HCT116 (cell line): ENCODE results near the gene MAPK4. TPM values are rescaled to one million over a fixed set of nuclear protein-coding genes. Genes with fewer than 3 reads are reported as not detected.

Source experiments
- ATAC-seq: fragments of 200-7000 bp; cut with Tn5 transposase; 2 replicates; pipeline ENCODE4 v1.9.1; 2020; ENCODE audit warnings: mild to moderate bottlenecking, moderate library complexity
- BruUV-seq: library from RNA; stranded (reverse); fragments of 400-500 nt; replicated peaks from 2 replicates; lab custom pipeline; 2021; lab: Mats Ljungman, UMichigan
- CTCF ChIA-PET: fragments of 300-600 bp; sonication (Branson Sonifier 250); formaldehyde crosslinking; loops from one replicate; lab custom pipeline; 2021; ENCODE audit warnings: antibody characterized with exemption; lab: Charles Lee
- POLR2A ChIA-PET: fragments of 300-600, 350-600 bp; sonication (Branson Sonifier 250); formaldehyde crosslinking; loops from one replicate; lab custom pipeline; 2021; ENCODE audit warnings: antibody characterized with exemption; lab: Charles Lee
- RAD21 ChIA-PET, 2 experiments: fragments of 300-600 bp; sonication (Branson Sonifier 250); formaldehyde crosslinking; loops; one replicate each; lab custom pipeline; 2023; ENCODE audit warnings: low total read pairs in 2 of 2; ENCODE audit not compliant: uncharacterized antibody in 2 of 2, unreplicated experiment in 2 of 2, low non-redundant PET in 1 of 2; lab: Charles Lee
- DNase-seq: peaks from one replicate; pipeline ENCODE4 v3.0.0-alpha.2; 2010; ENCODE audit warnings: low read depth, low spot score
- H2AFZ ChIP-seq: fragments of 200-600 bp; shearing (Covaris generic), sonication (generic); 2 replicates; pipeline ENCODE4 v1.6.1; 2017; ENCODE audit warnings: low read depth, mixed run types, mixed read lengths, antibody characterized with exemption, low read length; ENCODE audit not compliant: poor library complexity, severe bottlenecking
- H3K27ac ChIP-seq: 2 replicates; pipeline ENCODE4 v1.5.1; 2012; ENCODE audit warnings: low read depth, low read length
- H3K27me3 ChIP-seq: fragments of 200-600 bp; sonication (generic); 2 replicates; pipeline ENCODE4 v1.6.1; 2016; ENCODE audit warnings: mixed run types, low read length, mixed read lengths; ENCODE audit not compliant: insufficient read depth
- H3K36me3 ChIP-seq, 2 experiments: fragments of 200-500 bp in 1 of 2; fragments of 200-600 bp in 1 of 2; sonication (Bioruptor generic) in 1 of 2; sonication (generic) in 1 of 2; 2 replicates each; pipeline versions ENCODE4 v1.5.1 to v1.6.1; 2014 to 2016; ENCODE audit warnings: low read length in 2 of 2, inconsistent platforms in 1 of 2, mixed read lengths in 1 of 2, mixed run types in 1 of 2; ENCODE audit not compliant: insufficient read depth in 2 of 2, control insufficient read depth in 1 of 2
- H3K4me1 ChIP-seq, 2 experiments: fragments of 200-600 bp in 1 of 2; sonication (generic) in 1 of 2; 2 replicates each; pipeline versions ENCODE4 v1.5.1 to v1.6.1; 2012 to 2017; ENCODE audit warnings: low read length in 2 of 2, inconsistent platforms in 1 of 2, mild to moderate bottlenecking in 1 of 2, mixed read lengths in 1 of 2, mixed run types in 1 of 2, moderate library complexity in 1 of 2; ENCODE audit not compliant: insufficient read depth in 2 of 2, control insufficient read depth in 1 of 2
- H3K4me2 ChIP-seq: fragments of 200-600 bp; sonication (generic); 2 replicates; pipeline ENCODE4 v1.6.1; 2017; ENCODE audit warnings: mixed run types, low read length, mixed read lengths
- H3K4me3 ChIP-seq, 2 experiments: fragments of 200-600 bp in 1 of 2; sonication (generic) in 1 of 2; replicated peaks in 1 of 2; 2 replicates each; pipeline ENCODE4 v1.5.1; 2011 to 2016; ENCODE audit warnings: low read length in 2 of 2, control low read depth in 1 of 2, low read depth in 1 of 2, mild to moderate bottlenecking in 1 of 2, mixed read lengths in 1 of 2, mixed run types in 1 of 2
- H3K79me2 ChIP-seq: fragments of 200-600 bp; sonication (generic); 2 replicates; pipeline ENCODE4 v1.6.1; 2017; ENCODE audit warnings: mild to moderate bottlenecking, mixed run types, low read length, moderate library complexity, mixed read lengths; ENCODE audit not compliant: insufficient read depth
- H3K9ac ChIP-seq: fragments of 200-600 bp; sonication (generic); 2 replicates; pipeline ENCODE4 v1.6.1; 2016; ENCODE audit warnings: low read length, mixed read lengths
- H3K9me2 ChIP-seq: fragments of 200-600 bp; sonication (generic), shearing (Covaris generic); 2 replicates; pipeline ENCODE4 v1.6.1; 2017; ENCODE audit warnings: mixed run types, mild to moderate bottlenecking, moderate library complexity; ENCODE audit not compliant: insufficient read depth
- H3K9me3 ChIP-seq, 2 experiments: fragments of 200-500 bp in 1 of 2; fragments of 200-600 bp in 1 of 2; sonication (Bioruptor generic) in 1 of 2; sonication (generic) in 1 of 2; 2 replicates each; pipeline ENCODE4 v1.6.1; 2014 to 2017; ENCODE audit warnings: low read length in 2 of 2, mixed read lengths in 2 of 2, inconsistent platforms in 1 of 2, low read depth in 1 of 2, mild to moderate bottlenecking in 1 of 2, mixed run types in 1 of 2, moderate library complexity in 1 of 2; ENCODE audit not compliant: control insufficient read depth in 1 of 2, insufficient read depth in 1 of 2
- H4K20me1 ChIP-seq: fragments of 200-600 bp; sonication (generic), shearing (Covaris generic); 2 replicates; pipeline ENCODE4 v1.6.1; 2017; ENCODE audit warnings: mixed run types, mild to moderate bottlenecking, moderate library complexity; ENCODE audit not compliant: insufficient read depth
- CBX3 ChIP-seq: IDR thresholded peaks from 2 replicates; pipeline ENCODE4 v1.6.1; 2012; ENCODE audit warnings: low read depth
- CTCF ChIP-seq, 3 experiments: fragments of 200-600 bp in 1 of 3; sonication (generic) in 1 of 3; IDR thresholded peaks in 2 of 3; conservative IDR thresholded peaks in 1 of 3; 2 replicates each; pipeline ENCODE4 v1.5.1; 2012 to 2017; ENCODE audit warnings: low read depth in 2 of 3, low read length in 2 of 3, antibody characterized with exemption in 1 of 3, borderline replicate concordance in 1 of 3, control low read depth in 1 of 3, mild to moderate bottlenecking in 1 of 3, mixed read lengths in 1 of 3, mixed run types in 1 of 3, moderate library complexity in 1 of 3; ENCODE audit not compliant: insufficient read depth in 1 of 3
- EZH2 ChIP-seq: fragments of 200-600 bp; sonication (generic); IDR thresholded peaks from 2 replicates; pipeline ENCODE4 v1.6.1; 2017; ENCODE audit warnings: antibody characterized with exemption, mixed run types
- EZH2phosphoT487 ChIP-seq: fragments of 200-600 bp; IDR thresholded peaks from 2 replicates; pipeline ENCODE4 v1.6.1; 2018; ENCODE audit warnings: antibody characterized with exemption, borderline replicate concordance
- FOSL1 ChIP-seq: IDR thresholded peaks from 2 replicates; pipeline ENCODE4 v1.6.1; 2012; ENCODE audit warnings: low read depth
- JUND ChIP-seq: IDR thresholded peaks from 2 replicates; pipeline ENCODE4 v1.6.1; 2012
- POLR2A ChIP-seq: IDR thresholded peaks from 2 replicates; pipeline ENCODE4 v1.7.0; 2011; ENCODE audit warnings: borderline replicate concordance; ENCODE audit not compliant: insufficient read depth, insufficient read length; ENCODE audit errors: extremely low read depth
- RAD21 ChIP-seq: IDR thresholded peaks from 2 replicates; pipeline ENCODE4 v1.6.1; 2012; ENCODE audit warnings: low read depth, mild to moderate bottlenecking
- SRF ChIP-seq: IDR thresholded peaks from 2 replicates; pipeline ENCODE4 v1.6.1; 2012; ENCODE audit warnings: low read depth
- ZNF274 ChIP-seq: fragments of 200-500 bp; sonication (Bioruptor generic); IDR thresholded peaks from 2 replicates; pipeline ENCODE4 v1.6.1; 2014; ENCODE audit warnings: mild to moderate bottlenecking, low read depth, low read length, inconsistent platforms
- intact Hi-C: fragments of 100-400 bp; cut with micrococcal nuclease; formaldehyde crosslinking; loops from 2 replicates; pipeline ENCODE4 v1.10.0; 2022
- total RNA-seq: library from RNA; stranded (reverse); gene quantifications from one replicate; pipeline ENCODE4 v1.2.1, GENCODE V29; 2021; ENCODE audit not compliant: unreplicated experiment
- TF ChIP-seq, protein P1 (sequence below): IDR thresholded peaks from 2 replicates; pipeline ENCODE4 v1.6.1; 2012
- TF ChIP-seq, protein P2 (sequence below): IDR thresholded peaks from 2 replicates; pipeline ENCODE4 v1.6.1; 2011; ENCODE audit warnings: mild to moderate bottlenecking, low read length, moderate library complexity; ENCODE audit not compliant: insufficient replicate concordance; ENCODE audit errors: extremely low read depth

Gene MAPK4
- total RNA-seq, 1 experiment from 2014 or later: 0.89 TPM

GRCh38 chr18:50578030-50578429, 18.1 kb downstream of the MAPK4 start:
- H2AFZ ChIP-seq: no peak overlapping the region
- no peaks in the 10 kb centered on the region for H3K9me2 ChIP-seq
- peaks cover 9% of the 10 kb centered on the region; the same call in 1 of the 2 replicates for H3K27me3 ChIP-seq
- ChIA-PET CTCF (no interaction called here), RAD21 (no interaction called here), POLR2A (no interaction called here)
- H3K27ac ChIP-seq: no peak overlapping the region
- H3K79me2 ChIP-seq: no peaks in the 10 kb centered on the region
- DNase-seq (no peak), ATAC-seq (no peak)
- intact Hi-C loops: no loop called here
- no peaks in the 10 kb centered on the region for H3K36me3 ChIP-seq
- TF ChIP-seq, protein P1, sequence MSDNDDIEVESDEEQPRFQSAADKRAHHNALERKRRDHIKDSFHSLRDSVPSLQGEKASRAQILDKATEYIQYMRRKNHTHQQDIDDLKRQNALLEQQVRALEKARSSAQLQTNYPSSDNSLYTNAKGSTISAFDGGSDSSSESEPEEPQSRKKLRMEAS: no peak
- TF ChIP-seq ZNF274 (no peak), EZH2phosphoT487 (no peak), CTCF (IDR thresholded peaks at IDR 0.05 in 2 of 3, conservative IDR thresholded peaks at IDR 0.05 in 1 of 3; ENCODE audit: borderline replicate concordance in 1 of 3, insufficient read depth in 1 of 3, low read depth in 2 of 3, low read length in 2 of 3) (no peak), RAD21 (no peak), SRF (no peak), FOSL1 (no peak), JUND (no peak), CBX3 (no peak), EZH2 (no peak), POLR2A (no peak)
- TF ChIP-seq, protein P2, sequence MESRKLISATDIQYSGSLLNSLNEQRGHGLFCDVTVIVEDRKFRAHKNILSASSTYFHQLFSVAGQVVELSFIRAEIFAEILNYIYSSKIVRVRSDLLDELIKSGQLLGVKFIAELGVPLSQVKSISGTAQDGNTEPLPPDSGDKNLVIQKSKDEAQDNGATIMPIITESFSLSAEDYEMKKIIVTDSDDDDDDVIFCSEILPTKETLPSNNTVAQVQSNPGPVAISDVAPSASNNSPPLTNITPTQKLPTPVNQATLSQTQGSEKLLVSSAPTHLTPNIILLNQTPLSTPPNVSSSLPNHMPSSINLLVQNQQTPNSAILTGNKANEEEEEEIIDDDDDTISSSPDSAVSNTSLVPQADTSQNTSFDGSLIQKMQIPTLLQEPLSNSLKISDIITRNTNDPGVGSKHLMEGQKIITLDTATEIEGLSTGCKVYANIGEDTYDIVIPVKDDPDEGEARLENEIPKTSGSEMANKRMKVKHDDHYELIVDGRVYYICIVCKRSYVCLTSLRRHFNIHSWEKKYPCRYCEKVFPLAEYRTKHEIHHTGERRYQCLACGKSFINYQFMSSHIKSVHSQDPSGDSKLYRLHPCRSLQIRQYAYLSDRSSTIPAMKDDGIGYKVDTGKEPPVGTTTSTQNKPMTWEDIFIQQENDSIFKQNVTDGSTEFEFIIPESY: no peak
- H3K4me3 ChIP-seq: no peak overlapping the region
- no peak overlapping the region for H3K9ac ChIP-seq
- peaks cover 4 to 14% of the 10 kb centered on the region in 2 experiments; a peak in 3 of 4 replicates for H3K4me1 ChIP-seq
- no peaks in the 10 kb centered on the region for H4K20me1 ChIP-seq
- no peak overlapping the region for H3K4me2 ChIP-seq
- H3K9me3 ChIP-seq: no peaks in the 10 kb centered on the region
- BruUV-seq: no TSS peak
